HG03196 (cell line): ENCODE measurements around the gene DNER.

Experiments
- ATAC-seq: cut with Tn5 transposase; IDR thresholded peaks from one replicate; pipeline ENCODE4 v1.9.1; 2021; ENCODE audit not compliant: unreplicated experiment

DNER gene

GRCh38 chr2:229673676-229674075, 40.7 kb downstream of the DNER start:
- no peak for ATAC-seq

GRCh38 chr2:229672021-229672420, 42.3 kb downstream of the DNER start:
- ATAC-seq = no peak

- no peak for ATAC-seq
Observed at GRCh38 chr2:229669841-229670240, 44.5 kb downstream of the DNER start.

GRCh38 chr2:229666811-229667210, 47.5 kb downstream of the DNER start:
- no peak for ATAC-seq

- no peak for ATAC-seq
Observed at GRCh38 chr2:229665158-229665557, 49.2 kb downstream of the DNER start.

- ATAC-seq = no peak
Observed at GRCh38 chr2:229661478-229661877, 52.9 kb downstream of the DNER start.

GRCh38 chr2:229660951-229661350, 53.4 kb downstream of the DNER start:
- no peak for ATAC-seq

- ATAC-seq = no peak
Observed at GRCh38 chr2:229660391-229660790, 54.0 kb downstream of the DNER start.

- ATAC-seq = no peak
Observed at GRCh38 chr2:229658004-229658403, 56.4 kb downstream of the DNER start.

GRCh38 chr2:229654437-229654836, 59.9 kb downstream of the DNER start:
- no peak for ATAC-seq

- no peak for ATAC-seq
Observed at GRCh38 chr2:229653531-229653930, 60.8 kb downstream of the DNER start.

GRCh38 chr2:229652796-229653195, 61.6 kb downstream of the DNER start:
- no peak for ATAC-seq

GRCh38 chr2:229650901-229651300, 63.5 kb downstream of the DNER start:
- ATAC-seq = no peak

- no peak for ATAC-seq
Observed at GRCh38 chr2:229650059-229650458, 64.3 kb downstream of the DNER start.

GRCh38 chr2:229646186-229646723, 68.1 kb downstream of the DNER start:
- ATAC-seq = no peak

- no peak for ATAC-seq
Observed at GRCh38 chr2:229642371-229642770, 72.0 kb downstream of the DNER start.

GRCh38 chr2:229641676-229642075, 72.7 kb downstream of the DNER start:
- no peak for ATAC-seq

GRCh38 chr2:229640636-229641035, 73.7 kb downstream of the DNER start:
- ATAC-seq = no peak

GRCh38 chr2:229636571-229636970, 77.8 kb downstream of the DNER start:
- no peak for ATAC-seq

- ATAC-seq = no peak
Observed at GRCh38 chr2:229635371-229635680, 79.0 kb downstream of the DNER start.

- no peak for ATAC-seq
Observed at GRCh38 chr2:229634601-229635370, 79.6 kb downstream of the DNER start.

GRCh38 chr2:229633556-229633955, 80.8 kb downstream of the DNER start:
- ATAC-seq = no peak

- no peak for ATAC-seq
Observed at GRCh38 chr2:229629039-229629438, 85.3 kb downstream of the DNER start.
